ENCODE results near the gene MRPL24.
A peak's percentile ranks its signal among the peaks of the same experiment; 100 is the strongest.

The MRPL24 gene

DNA sequence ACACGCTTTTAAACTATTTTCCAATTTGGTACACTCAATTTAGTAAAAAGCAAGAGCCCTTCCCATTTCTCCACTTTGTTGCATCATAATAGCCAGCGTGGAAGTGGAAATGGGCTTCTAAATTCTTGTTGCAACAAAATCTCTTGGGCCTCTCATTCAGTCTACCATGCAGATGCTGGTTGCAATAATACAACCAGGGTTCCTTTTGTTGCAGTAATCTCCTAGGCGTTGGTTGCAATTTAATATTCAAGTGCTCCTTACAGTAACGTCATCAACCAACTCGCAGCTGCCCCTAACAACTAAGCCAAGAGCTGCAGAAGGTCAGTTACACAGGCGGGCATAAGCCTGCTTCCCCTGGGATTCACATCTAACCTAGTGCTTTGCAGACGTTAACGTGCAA is 13.3 kb upstream of the MRPL24 start:
- Histone ChIP-seq H3K36me3 (peaks cover 8% of the 10 kb centered on the region), H3K9me3 (no peaks in the 10 kb centered on the region), H3K27me3 (no peaks in the 10 kb centered on the region), H3K4me1 (peaks cover 4% of the 10 kb centered on the region), H3K4me3 (ENCODE audit: low read depth, low read length) (no peak overlapping the region)
- no peak for TF ChIP-seq CTCF (IDR thresholded peaks at IDR 0.05; ENCODE audit: low read depth, low read length)
- DNase-seq, result no peak

- H3K4me3 ChIP-seq (ENCODE audit: low read depth, low read length), result peak overlapping the region; percentile 98
- H3K36me3 ChIP-seq, result peaks cover 10% of the 10 kb centered on the region
- peaks cover 17% of the 10 kb centered on the region for H3K4me1 ChIP-seq
- no peak for DNase-seq
- no peaks in the 10 kb centered on the region for H3K27me3 ChIP-seq
- TF ChIP-seq CTCF (IDR thresholded peaks at IDR 0.05; ENCODE audit: low read depth, low read length), result no peak
- no peaks in the 10 kb centered on the region for H3K9me3 ChIP-seq
These were observed 12.1 kb upstream of the MRPL24 start for GRCh38 chr1:156752843-156753482.

- peaks cover 22% of the 10 kb centered on the region for H3K4me1 ChIP-seq
- H3K27me3 ChIP-seq, result no peaks in the 10 kb centered on the region
- H3K4me3 ChIP-seq (ENCODE audit: low read depth, low read length), result peak overlapping the region; percentile 98
- no peaks in the 10 kb centered on the region for H3K9me3 ChIP-seq
- no peak for TF ChIP-seq CTCF (IDR thresholded peaks at IDR 0.05; ENCODE audit: low read depth, low read length)
- peak; percentile 99 for DNase-seq
- peaks cover 10% of the 10 kb centered on the region for H3K36me3 ChIP-seq
These were observed 11.0 kb upstream of the MRPL24 start for GRCh38 chr1:156751757-156752481.

DNA sequence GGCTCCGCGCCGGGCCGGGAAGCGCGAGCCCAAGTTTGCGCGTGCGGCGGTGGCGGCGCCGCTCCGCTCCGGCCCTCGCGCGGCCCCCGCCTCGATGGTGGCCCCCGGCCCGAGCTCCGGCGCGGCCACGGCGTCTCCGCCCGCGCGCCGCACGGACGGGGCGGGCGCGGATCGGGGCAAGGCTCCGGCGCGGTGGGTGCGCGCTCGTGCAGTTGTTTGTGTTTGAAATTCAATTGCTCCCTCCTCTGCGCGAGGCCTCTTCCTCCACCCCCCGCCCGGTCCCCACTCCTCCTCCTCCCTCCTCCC is 10.5 kb upstream of the MRPL24 start, which contains the start of gene HDGF:
Gene HDGF, minus strand, starts transcription at position 225 of the 306 bp plus-strand sequence. CDS start 246 bp downstream, outside the sequence.
- TF ChIP-seq CTCF (IDR thresholded peaks at IDR 0.05; ENCODE audit: low read depth, low read length), result no peak
- Histone ChIP-seq H3K4me3 (ENCODE audit: low read depth, low read length) (peak within 1 kb of the TSS; percentile 98), H3K9me3 (no peaks in the 10 kb centered on the region), H3K27me3 (no peaks in the 10 kb centered on the region), H3K4me1 (peaks cover 23% of the 10 kb centered on the region), H3K36me3 (peaks cover 10% of the 10 kb centered on the region)
- no peak for DNase-seq

- no peaks in the 10 kb centered on the region for H3K27me3 ChIP-seq
- peaks cover 16% of the 10 kb centered on the region for H3K36me3 ChIP-seq
- peak; percentile 65 for DNase-seq
- peak overlapping the region; percentile 98 for H3K4me3 ChIP-seq (ENCODE audit: low read depth, low read length)
- no peaks in the 10 kb centered on the region for H3K9me3 ChIP-seq
- peaks cover 27% of the 10 kb centered on the region for H3K4me1 ChIP-seq
- TF ChIP-seq CTCF (IDR thresholded peaks at IDR 0.05; ENCODE audit: low read depth, low read length), result no peak
These were observed 10.0 kb upstream of the MRPL24 start for GRCh38 chr1:156750711-156751450.
